Measurements from ENCODE around the gene KCNK7.

Gene KCNK7

DNA sequence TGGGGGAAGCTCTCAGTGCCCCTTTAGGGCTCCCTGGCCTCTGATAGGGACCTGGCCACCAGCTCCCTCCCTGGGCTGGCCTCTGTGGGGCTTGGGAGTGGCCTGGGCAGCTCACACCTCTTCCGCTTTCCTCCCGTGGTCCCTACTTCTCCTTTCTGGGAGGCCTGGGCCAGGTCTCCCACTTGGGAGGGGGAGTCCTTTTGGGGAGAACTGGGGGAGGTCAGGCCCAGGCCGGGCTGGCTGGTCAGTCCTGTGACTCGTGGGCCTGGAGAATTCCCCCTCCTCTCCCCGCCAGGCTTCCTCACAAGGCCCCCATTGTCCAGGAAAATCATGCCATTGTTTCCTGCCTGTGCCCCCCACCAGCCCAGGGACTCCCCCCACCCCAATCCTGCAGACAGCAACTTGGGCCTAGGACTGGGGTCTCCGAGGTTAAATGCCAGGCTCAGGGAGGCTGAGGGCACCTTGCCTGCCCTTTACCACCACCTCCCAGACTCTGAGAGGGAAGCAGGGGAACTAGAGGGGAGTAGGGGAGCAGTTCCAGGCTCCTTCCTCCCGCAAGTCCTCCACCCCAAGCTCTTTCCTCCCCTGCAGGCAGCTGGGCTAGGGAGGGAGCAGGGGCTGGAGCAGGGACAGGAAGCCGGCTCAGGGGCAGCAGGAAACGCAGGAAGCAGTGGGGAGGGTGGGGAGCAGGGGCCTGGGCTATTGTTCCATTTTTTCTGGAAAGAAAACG is 15.6 kb upstream of the KCNK7 start:
- peak; percentile 92 for DNase-seq (ENCODE audit: low spot score)

DNA sequence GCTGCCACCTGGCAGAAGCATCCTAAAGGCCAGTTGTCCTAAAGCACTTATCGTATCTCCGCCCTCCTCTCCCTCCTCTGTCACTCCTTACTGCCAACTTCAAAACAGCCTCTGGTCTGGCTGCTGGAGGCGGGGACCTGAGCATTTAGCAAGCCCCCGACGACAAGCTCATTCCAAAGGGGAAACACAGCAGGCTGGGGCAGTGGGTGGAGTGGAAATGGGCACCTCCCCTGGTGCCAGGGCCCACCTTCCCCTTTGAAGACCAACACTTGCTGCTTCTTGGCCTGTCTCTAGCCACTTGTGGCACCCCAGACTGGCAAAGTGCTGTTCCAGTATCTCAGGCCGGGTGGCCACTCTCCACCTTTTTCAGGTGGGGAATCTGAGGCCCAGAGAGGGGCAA is 14.8 kb upstream of the KCNK7 start:
- no peak for DNase-seq (ENCODE audit: low spot score)

DNA sequence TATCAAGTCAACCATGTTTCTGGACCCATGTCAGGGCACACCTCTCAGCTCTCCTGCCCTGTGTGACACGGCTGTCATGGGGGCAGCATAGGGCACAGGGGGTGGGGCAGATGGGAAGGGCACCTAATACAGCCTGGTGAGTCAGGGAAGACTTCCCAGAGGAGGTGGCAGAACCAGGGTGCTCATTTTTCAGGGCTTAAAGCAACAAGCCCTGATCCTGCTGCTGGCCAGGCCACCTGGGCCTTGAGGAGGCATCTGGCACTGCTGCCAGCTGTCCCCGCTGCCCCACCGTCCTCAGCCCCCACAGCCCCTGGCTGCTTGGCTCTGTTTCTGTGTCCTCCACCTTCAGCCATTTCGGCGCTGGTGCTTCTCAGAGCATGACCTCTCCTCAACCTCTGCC is 14.1 kb upstream of the KCNK7 start:
- no peak for DNase-seq (ENCODE audit: low spot score)

DNA sequence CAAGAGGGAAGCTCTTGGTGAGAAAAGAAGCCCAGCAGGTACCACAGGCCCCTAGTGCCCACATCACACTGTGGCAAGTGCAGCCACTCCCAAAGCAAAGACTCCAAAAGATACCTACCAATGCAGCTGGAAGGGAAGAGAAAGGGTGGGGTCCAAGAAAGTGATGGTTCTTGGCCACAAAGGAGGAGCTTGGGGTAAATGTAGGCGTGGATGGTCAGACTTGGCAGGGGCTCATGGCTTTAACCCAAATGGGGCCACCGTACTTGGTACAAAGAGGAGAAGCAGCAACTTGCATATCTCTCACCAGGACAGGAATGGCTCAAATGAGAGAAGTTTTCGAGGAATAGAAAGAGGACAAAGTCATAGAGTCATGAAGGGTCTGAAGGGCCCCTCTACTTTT is 13.6 kb upstream of the KCNK7 start:
- no peak for DNase-seq (ENCODE audit: low spot score)

DNA sequence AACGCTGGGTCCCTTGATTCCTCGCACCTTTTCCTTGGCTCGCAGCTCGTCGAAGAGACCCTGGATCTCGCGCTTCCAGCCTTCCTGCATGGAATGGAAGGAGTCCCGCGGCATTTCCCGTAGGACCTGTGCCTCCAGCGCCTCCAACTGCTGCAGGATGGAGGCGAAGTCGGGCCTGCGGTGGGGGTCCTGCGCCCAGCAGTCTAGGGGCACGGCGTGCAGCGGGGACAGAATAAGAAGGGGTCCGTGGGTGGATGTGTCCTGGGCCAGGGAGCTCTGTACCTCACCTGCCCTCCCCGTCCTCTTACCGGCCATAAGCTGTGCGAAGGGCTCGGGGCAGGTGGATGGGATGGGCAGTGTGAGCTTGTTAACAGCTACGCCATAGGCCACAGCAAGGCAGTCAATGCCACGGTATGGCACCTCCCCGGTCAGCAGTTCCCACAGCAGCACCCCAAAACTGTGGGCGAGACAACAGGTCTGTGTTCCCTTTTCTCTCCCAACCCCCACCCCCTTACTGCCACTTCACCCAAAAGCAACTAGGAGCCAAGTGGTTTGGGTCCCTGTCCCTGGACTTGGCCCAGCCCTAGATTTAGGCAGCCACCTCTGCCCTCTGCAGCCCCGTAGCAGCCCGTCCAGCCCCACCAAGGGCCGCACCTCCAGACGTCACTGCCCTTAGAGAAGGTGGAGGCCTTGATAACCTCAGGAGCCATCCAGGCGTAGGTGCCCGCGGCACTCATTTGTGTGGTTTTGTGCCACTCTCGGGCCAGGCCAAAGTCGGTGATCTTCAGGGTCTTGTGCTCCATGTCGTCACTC is 12.2 kb upstream of the KCNK7 start:
- no peak for DNase-seq (ENCODE audit: low spot score)

DNA sequence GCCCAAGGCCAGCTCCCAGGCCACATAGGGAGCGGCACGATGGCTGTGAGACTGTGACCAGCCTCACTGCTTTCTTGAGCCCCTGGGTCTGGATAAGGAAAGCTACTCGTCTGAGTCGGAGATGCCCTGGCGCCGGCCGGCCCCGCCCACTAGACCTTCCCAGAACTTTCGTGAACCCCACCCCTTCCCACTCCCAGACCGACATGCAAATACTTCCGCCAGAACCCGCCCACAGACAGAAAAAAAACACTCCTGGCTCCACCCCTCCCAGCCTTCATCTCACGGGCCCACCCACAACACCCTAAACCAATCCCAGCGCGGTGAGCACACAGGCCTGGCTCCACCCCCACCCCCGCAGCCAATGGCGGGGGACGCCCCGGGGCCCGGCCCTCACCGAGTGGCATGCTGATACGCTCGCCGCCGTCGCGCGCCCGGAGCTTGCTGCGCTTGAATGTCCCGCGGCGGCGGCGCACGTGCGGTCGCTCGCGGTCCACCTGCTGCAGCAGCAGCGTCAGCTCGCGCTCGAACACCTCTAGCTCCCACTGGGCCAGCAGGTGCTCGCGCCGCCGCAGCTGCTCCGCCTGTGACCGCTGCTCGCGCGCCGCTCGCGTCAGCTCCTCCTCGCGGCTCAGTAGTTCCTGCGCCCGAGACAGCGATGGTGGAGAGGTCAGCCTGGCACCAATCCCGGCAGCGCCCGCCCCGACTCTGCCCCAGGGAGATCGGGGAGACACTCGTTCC is 11.4 kb upstream of the KCNK7 start:
- DNase-seq (ENCODE audit: low spot score): peak; percentile 97

DNA sequence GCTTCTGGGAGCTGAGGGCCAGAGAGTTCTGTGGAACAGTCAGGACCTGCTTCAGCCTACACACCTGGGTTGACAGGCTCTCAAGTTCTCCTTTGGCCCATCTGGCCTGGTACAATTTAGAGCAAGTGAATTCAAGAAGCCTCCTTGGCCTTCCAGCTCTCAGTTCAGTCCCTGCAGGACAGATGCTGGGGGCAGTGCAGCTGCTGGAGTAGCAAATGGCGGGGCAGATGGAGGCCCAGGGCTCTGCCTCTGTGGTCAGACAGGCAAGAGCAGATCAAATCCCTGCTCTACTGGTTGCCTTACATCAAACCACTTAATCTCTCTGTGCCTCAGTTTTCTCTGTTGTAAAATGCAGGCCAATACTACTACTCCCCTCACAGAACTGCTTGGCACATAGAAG is 8.7 kb upstream of the KCNK7 start:
- no peak for DNase-seq (ENCODE audit: low spot score)

DNA sequence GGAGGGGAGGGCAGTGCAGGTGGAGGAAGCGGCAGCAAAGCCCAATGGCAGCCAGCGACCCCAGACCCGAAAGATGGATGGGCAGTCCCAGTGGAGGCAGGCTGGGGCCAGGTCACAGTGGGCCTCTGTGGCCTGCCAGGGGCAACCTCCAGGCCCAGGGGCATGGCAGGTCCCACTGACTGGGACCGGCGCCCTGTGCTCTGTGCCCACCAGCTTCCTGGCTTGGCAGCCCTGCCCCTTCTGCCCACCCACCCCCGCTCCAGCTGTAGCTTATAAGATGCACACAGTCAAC is 4.3 kb upstream of the KCNK7 start:
- DNase-seq (ENCODE audit: low spot score): no peak

DNA sequence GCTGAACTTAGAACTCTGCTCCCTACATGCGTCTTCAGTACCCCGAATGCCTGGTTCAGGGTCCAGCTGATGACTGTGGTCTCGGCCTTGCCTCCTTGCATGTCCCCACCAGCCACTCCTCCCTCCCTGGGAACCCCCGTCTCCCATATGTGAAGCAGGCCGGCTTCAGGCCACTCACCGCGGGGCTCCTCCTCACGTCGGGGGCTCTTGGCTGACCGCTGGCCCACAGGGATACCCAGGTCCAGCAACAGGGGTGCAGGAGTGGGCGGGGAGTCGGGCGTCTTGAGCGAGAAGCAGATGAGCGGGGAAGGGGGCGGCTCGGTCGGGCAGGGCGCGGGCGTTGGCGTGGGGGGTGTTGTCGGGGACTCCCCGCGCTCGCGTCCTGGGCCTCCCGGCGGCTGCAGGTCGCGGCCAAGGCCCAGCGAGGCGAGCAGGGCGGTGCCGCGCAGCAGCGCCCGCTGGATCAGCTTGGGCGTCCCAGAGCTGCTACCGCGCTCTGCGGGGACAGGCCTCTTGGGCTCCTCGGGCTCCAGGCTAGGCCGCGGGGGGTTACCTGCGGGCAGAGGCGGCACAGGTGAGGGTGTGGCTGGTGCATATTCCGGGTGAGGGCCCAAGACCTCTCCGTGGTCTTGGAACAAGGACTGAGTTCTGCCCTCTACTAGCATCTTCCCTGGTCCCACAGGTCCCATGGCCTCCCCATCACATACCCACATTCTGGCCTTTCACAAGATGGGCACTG is 3.8 kb upstream of the KCNK7 start:
- DNase-seq (ENCODE audit: low spot score): no peak

DNA sequence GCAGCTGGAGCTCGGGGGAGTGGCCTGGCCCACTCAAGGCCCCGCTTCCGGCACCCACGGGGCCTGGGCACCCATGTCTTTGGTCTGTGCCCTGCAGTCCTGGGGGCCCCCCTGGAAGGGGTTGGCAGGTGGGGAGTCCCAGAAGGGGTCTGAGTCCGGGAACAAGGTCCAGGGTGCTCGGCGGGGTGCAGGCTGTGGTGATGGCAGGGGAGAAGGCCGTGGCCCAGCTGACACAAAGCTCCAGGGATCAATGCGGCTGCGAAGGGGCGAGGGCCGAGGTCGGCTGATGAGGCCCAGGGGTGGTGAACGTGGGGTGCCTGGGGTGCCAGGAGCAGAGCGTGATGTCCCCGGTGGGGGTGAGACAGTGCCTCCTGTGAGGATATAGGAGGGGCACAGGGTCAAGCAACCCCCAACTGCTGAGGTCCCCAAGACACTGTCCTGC is 2.7 kb upstream of the KCNK7 start:
- no peak for DNase-seq (ENCODE audit: low spot score)

DNA sequence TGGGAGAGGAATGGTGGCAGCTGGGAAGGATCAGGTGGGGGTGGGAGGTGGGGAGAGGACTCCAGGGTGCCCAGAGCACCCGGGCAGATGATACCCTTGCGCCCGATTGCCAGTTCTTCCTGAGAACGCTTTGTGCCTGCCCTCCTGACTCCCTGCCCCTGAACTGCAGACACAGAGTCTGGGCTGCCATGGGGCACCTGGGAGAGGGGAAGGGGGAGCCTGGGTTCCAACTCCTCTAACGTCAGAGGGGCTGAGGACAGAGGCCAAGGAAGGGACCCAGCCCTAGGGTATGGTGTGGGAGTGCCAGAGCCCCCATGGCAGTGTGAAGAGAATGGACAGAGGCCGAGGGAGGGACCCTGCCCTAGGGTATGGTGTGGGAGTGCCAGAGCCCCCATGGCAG is 920 bp upstream of the KCNK7 start:
- DNase-seq (ENCODE audit: low spot score): no peak

DNA sequence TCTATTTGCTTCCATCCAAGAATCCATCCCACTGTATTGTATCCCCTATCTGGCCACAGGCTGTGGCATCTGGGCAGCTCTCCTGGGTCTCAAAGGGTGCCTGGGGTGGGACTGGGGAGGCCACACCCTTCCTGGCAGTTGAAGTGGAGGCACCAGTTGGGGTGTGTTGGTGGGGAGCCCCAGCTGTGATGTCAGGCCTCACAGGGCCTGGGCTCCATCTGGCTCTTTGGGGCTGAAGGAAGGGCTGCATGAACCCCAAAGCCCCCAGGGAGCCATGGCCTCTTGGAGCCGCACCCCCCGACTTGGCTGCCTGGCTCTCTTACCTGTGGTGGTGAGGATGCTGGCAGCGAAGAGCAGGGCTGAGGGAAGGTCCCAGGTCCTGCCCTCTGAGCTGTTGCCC is 469 bp downstream of the KCNK7 start:
- DNase-seq (ENCODE audit: low spot score): no peak

DNA sequence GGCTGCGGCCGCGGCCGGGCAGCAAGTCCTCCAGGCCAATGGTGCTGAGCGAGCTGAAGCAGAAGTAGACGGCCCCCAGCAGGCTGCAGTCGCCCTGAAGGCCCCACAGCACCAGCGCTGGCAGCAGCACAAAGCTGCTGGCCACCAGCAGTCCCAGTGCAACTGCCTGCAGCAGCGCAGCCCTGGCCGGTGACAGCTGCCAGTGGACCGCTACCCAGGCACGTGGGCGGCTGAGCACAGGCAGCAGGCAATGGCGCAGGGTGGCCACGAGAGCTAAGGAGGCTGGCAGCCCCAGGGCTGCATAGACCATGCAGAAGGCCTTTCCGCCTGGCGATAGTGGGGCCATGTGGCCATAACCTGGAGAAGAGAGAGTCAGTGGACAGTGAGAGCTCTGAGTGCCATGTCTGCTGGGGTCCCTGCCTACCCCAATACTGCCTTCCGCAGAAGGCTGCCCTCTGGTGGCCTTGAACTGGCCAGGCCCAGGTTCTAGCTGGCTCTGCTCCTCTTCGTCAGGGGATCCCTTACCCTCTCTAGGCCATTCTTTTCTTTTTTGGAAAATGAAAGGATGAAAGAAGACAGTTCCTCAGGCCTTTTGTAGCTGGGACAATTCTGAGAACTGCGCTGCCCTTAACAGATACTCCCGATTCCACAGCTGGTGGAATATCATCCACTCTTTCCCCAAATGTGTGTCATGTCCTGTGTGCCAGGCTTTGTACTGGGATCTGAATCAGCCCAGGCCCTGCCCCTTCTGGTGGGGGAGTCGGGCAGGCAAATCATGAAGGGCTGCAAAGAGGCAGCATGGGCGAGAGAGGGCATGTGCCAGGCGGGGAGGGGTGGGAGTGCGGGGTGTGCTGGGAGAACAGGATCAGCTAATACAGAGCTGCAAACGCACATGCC is 1.8 kb downstream of the KCNK7 start:
- peak; percentile 81 for DNase-seq (ENCODE audit: low spot score)

DNA sequence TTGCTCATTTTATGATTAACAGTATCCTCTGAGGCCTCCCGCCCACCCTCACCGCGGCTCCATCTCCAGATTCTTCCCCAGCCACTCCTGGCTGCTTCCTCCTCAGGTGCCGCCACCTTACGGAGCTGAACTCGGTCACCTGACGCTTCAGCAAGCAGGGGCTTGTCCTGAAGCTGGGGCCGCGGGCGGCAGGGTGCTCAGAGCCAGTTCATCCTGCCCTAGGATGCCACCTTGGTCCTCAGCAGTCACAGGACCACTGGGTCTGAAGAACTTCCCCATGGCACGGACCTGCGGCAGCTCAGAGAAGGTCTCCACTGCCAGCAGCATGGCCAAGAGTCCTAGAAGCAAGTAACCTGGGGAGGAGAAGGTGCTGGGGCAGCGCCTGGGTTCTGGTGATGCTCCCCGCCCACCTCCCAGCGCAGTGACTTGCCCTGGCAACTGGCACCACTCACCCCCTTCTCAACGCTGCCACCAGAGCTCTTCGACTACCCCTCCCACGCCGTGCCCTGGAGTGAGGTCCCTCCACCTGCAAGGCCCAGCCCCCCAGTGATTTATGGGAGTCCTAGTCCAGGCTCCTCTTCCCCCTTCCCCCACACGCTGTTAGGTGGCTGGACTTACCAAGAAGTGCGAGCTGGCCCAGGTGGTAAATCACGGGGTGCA is 2.6 kb downstream of the KCNK7 start:
- DNase-seq (ENCODE audit: low spot score): no peak

DNA sequence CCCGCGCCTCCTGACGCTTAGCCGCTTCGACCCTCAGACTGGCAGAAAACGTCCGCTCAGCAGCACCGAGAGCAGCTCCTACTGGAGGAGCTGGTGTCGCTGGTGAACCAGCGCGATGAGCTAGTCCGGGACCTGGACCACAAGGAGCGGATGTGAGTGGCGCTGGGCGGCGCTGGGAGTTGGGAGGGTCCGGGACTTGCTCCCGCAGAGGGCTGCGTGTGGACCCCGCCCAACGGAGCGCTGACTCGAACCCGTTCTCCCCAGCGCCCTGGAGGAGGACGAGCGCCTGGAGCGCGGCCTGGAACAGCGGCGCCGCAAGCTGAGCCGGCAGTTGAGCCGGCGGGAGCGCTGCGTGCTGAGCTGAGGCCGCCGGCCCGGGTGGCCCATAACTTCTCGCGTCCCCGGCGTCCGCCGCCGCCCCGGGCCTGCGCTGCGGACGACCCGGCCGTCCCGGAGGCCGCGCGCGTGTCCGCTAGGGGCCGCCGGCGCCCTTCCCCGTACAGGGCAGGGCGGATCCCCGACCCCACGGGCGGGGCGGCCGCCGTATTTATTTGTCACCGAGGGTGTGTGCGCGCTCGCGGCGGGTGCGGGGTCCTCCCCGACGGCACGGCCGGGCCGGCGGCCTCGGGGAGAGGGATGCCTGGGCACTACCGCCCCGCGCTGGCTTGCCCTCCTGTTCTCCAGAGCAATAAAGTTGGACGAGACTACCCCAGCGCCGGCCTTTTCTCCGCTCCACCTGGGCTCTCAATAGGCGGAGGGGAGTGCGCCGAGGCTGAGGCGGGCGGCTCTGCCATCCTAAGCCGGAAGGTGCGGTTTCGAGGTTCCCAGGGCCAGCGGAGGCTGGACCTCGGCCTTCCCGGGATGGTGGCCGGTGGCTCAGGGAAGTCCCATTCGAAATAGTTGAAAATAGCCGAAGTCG is 3.4 kb downstream of the KCNK7 start:
- no peak for DNase-seq (ENCODE audit: low spot score)

DNA sequence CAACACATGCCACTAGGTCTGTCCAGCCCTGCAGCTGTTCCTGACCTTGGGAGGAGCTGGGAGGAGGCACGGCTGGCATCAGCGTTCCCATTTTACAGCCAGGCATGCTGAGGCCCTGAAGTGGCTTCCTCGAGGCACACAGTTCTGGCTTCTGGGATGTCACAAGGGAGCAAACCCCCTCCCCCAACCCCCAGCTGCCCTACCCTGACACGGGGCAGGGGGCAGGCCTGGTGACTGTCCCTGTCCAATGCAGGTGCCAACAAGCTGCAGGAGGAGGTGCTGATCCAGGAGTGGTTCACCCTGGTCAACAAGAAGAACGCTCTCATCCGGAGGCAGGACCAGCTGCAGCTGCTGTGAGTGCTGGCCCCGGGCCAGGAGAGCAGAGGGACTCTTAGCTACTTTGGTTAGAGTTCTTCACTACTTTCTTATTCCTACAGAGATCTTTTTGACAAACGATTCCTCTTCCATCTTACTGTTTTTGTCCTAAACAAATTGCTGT is 5.3 kb downstream of the KCNK7 start:
- DNase-seq (ENCODE audit: low spot score): no peak

DNA sequence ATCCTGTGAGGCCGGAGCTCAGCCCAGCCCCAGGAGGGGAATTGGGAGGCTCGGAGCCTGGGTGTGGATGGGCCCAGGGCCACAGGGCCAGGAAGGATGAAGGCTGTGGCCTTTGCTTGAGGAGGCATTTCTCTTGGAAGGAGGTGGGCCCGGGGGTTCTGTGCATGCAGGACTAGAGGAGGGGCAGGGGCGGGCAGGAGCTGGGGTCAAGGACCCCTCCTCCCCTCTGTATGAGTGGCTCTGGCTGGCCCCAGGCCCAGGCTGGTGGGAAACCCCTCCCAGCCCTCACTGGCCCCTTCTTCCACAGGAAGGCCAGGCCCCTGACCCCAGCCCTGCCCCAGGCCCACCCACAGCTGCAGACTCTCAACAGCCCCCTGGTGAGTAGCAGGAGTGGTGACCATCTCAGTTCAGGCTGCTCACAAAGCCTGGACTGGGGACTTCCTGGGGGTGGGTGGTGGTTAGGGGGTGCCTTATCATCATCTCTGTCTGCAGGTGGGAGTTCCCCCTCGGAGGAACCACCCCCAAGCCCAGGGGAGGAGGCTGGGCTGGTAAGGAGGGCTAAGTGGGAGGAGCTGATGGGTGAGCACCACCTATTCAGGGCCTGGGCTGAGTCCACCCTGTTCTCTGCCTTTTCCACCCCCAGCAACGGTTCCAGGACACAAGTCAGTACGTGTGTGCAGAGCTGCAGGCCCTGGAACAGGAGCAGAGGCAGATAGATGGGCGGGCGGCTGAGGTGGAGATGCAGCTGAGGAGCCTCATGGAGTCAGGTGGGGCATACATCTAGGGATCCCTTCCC is 6.0 kb downstream of the KCNK7 start:
- no peak for DNase-seq (ENCODE audit: low spot score)

DNA sequence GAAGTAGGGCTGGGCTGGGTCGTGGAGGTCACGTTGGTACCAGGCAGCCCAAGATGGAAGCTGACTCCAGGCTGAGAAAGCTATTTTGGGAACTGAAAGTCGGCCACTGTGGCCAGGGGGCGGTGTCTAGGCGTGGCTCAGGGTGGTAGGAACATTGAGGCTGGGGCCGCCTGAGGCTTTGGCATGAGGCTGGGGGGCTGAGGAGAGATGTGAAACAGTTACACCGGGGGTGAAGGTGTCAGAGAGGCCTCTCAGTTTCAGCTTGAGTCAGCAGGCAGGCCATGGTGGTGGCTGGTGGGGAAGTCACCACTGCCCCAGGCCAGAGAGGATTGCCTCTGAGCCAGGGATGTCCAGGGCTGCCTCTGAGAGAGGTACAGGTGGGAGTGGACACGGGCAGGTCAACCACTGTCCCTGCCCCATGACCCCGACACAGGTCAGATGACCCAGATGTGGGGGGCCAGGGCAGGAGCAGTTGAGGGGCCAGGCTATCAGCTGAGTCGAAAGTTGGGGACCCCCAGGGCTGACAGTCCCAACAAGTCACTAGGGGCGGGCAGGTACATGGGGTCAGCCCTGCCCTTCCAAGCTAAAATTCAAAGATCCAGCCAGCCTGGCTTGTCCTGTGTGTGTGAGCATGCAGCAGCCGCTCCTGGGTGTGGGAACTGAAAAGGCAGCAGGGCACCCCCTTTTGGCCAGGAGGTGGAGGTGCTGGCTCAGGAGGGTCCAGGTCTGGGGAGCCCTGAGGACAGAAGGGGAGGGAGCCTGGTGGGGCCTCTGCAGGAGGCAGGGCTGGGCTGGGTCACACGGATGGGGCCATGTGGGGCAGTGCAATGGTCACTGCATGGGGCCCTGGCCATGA is 7.2 kb downstream of the KCNK7 start:
- no peak for DNase-seq (ENCODE audit: low spot score)
